ENCODE measurements around the gene CORO1C.

The CORO1C gene

DNA sequence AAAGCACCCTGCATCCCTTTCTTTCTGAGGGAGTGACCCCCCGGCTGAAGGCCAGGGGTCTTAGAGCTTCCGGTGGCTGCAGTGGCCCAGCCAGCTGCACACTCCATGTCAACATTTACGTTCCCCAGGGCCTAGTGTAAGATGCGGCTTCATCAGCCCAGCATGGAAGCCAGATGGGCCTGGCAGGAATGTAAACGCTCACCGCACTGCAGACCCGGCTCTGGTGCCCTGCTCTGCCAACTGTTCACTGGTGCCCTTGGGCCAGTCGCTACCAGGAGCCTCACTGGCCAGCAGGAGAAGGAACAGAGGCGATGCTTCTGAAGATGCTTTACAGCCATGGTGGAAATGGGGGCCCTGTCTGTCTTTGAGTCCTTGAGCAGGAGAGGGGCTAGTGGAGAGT lies 124.8 kb downstream of the CORO1C start:
- in situ Hi-C loops (cut with MboI; ENCODE audit: low sequenced_read_pairs), result no loop called here

DNA sequence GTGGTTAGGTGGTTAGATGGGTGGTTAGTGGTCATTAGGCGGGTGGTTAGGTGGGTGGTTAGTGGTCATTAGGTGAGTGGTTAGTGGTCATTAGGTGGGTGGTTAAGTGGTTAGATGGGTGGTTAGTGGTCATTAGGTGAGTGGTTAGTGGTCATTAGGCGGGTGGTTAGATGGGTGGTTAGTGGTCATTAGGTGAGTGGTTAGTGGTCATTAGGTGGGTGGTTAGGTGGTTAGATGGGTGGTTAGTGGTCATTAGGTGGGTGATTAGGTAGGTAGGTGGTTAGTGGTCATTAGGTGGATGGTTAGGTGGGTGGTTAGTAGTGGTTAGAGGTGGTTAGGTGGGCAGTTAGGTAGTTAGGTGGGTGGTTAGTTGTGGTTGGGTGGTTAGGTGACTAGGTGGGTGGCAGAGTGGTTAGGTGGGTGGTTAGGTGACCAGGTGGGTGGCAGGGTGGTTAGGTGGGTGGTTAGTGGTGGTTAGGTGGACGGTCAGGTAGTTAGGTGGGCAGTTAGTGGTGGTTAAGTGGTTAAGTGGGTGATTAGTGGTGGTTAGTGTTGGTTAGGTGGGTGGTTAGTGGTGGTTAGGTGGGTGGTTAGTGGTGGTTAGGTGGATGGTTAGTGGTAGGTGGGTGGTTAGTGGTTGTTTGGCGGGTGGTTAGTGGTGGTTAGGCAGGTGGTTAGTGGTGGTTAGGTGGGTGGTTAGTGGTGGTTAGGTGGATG lies 125.5 kb downstream of the CORO1C start:
- in situ Hi-C loops (cut with MboI; ENCODE audit: low sequenced_read_pairs), result no loop called here

DNA sequence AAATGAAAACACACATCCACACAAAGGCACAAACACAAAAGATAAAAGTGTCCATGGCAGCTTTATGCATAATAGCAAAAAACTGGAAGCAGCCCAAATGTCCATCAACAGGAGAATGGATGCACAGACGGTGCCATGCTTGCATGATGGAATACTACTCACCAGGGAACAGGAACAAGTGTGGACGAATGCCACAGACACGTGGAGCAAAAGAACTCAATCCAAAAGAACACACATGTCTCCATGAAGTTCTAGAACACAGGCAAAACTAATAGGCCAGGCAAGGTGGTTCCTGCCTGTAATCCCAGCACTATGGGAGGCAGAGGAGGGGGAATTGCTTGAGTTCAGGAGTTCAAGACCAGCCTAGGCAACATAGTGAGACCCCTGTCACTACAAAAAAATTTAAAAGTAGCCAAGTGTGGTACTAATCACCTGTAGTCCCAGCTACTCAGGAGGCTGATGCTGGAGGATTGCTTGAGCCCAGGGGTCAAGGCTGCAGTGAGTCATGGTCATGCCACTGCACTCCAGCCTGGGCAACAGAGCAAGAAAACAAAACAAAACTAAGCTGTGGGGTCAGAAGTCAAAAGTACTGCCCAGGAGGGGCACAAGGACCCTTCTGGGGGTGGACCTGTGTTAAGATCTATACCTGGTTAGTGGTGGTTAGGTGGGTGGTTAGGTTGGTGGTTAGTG lies 126.2 kb downstream of the CORO1C start:
- in situ Hi-C loops (cut with MboI; ENCODE audit: low sequenced_read_pairs), result no loop called here

DNA sequence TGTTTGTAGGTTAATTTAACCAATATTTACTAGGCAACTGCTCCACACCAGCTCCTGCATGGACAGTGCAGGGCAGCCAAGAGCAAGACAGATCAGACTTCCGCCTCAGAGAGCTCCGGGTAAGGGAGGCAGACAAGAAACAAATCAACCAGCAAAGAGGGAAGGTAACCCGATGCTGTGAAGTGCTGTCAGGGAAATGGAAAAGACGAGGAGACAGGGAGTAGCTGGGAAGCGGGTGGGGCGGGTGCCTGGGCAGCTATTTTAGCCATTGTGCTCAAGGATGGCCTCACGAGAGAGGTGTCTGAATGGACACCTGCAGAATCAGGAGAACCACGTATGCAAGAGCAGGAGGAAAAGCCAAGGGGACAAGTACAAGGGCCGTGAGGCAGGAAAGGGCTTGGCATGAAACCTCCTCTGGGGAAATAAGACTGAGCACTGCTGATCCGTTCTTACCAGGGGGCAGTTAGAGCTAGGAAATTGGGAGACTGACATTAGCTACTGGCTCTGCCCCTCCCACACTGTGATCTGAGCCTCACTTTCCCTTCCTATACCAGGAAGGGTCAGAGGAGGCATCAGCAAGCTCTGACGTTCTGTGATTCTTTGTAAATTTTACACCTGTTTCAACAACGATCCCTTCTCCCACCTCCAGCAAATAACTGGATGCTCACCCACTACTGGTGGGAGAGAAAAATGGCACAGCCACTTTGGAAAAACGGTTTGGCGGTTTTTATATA lies 126.9 kb downstream of the CORO1C start:
- in situ Hi-C loops (cut with MboI; ENCODE audit: low sequenced_read_pairs), result no loop called here

DNA sequence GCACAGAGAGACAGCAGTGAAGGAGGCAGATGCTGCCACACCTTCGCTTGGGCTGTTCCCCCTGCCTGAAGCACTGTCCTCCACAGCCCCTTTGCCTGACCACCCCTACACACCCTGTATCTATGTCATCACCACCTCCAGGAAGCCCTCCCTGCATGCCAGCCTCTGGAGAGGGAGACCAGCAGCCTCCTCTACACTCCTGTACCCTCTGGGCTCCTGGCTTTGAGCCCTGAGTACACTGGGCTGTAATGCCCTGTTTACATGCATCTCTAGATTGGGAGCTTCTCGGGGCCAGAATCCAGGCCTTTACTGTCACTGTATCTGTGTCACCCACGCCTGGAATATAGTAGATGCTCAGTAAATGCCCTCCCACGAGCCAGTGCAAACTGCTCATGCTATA lies 127.6 kb downstream of the CORO1C start:
- in situ Hi-C loops (cut with MboI; ENCODE audit: low sequenced_read_pairs), result no loop called here

DNA sequence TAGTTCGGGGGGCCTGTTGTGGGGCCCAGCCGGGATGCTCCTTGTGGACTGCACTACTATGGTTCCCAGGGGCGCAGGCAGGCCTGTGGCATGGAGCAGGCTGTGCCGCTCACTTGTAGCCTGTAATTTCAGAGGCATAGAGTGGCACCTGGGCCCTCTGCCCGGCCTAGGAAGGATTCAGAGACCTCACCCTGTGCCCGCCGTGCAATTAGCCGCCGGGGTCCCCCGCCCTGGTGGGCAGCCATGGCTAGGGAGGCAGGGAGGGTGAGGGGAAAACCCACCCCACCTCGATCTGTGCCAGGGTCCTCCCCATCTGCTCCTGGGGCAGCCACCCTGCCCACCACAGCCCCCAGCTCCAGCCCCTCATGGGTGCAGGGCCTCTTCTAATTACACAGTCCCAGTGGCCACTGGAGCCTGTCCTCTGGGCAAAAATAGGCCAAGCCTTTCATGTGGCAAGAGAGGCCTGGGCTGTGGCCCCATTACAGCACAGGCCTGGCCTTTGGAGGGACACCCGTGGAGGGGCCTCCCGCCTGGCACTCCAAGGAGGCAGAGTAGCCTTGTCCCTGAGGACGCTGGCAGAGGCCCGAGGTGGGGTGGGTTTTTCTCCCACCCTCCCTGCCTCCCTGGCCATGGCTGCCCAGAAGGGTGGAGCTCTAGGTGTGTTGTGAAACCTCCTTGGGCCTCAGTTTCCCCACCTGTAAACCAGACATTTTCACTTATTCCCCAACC lies 128.2 kb downstream of the CORO1C start:
- in situ Hi-C loops (cut with MboI; ENCODE audit: low sequenced_read_pairs), result no loop called here

DNA sequence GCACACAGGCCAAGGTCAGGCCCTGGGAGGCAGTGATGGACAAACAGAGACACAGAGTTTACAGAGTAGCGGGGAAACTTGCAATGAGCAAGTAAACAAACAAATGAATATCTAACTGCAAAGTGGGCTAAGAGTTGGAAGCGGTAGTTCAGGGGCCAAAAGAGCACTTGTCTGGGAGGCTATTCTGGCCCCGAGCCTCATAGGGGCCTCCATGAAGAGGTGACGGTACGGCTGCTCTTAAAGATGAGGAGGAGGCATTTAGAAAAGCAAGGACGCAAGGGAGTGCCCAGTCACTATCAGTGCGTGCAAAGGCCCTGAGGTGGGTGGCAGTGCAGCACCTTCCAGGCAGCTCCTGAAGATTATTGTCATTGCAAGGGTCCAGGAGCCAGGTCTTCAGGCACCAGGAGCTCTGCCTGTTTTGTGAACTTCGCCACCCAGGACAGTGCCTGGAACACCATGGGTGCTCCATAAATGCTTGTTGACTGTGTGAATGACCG lies 129.1 kb downstream of the CORO1C start:
- in situ Hi-C loops (cut with MboI; ENCODE audit: low sequenced_read_pairs), result no loop called here

DNA sequence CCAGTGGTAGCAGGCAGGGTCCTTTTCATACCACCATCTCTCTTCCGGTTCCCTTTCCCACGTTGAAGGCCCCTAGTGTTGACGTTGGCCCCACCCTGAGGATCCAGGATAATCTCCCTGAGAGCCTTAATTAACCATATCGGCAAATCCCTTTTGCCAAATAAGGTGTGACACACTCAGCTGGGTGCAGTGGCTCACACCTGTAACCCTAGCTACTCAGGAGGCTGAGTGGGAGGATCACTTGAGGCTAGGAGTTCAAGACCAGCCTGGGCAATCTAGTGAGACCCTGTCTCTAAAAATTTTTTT lies 130.7 kb downstream of the CORO1C start:
- in situ Hi-C loops (cut with MboI; ENCODE audit: low sequenced_read_pairs), result no loop called here

DNA sequence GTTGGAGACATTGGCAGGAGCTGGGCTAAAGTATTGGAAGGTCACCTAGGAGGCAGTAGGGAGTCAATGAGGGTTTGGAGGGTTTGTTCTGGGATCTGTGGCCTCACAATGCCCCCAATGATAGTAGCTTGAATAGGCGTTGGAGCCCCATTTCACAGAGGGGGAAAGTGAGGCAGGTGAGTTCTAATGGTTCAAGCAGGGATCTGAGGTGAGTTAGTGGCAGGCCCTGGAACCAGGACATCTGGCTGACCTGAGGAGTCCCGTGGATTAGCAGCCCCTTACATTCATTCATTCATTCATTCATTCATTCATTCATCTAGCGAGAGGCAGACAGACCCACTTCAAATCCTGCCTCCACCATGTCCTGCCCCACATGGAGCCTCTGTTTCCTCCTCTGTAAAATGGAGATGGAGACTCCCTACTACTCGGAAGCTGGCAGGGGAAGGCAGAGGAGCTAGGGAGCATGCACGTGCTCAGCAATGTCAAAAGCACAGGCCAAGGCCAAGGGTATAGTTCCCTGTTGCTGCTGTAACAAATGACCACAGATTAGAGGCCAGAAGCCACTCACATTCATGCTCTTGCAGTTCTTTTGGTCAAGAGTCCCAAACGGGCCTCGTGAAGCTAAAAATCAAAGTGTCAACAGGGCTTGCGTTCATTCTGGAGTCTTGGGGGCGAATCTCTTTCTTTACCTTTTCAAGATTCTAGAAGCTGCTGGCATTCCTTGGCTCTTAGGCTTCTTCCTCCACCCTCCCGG lies 131.2 kb downstream of the CORO1C start:
- in situ Hi-C loops (cut with MboI; ENCODE audit: low sequenced_read_pairs), result no loop called here

DNA sequence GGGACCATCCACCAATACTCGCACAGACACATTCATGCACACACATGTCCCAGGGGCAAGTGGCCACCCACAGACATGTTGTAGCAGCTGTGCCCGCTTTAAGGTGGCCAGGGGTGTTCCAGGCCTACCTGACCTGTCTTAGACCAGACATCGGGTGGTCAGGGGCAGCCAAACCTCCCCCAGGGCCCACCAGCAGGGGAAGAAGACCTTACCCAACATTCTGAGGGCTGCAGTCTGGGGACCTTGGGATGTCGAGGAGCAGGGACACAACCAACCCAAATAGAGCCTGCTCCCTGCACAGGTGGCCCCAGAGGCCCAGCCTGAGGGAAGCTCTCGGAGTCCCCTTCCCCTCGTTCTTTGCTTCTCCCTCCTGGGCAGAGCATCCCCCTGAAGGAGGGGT lies 131.8 kb downstream of the CORO1C start:
- in situ Hi-C loops (cut with MboI; ENCODE audit: low sequenced_read_pairs), result no loop called here

DNA sequence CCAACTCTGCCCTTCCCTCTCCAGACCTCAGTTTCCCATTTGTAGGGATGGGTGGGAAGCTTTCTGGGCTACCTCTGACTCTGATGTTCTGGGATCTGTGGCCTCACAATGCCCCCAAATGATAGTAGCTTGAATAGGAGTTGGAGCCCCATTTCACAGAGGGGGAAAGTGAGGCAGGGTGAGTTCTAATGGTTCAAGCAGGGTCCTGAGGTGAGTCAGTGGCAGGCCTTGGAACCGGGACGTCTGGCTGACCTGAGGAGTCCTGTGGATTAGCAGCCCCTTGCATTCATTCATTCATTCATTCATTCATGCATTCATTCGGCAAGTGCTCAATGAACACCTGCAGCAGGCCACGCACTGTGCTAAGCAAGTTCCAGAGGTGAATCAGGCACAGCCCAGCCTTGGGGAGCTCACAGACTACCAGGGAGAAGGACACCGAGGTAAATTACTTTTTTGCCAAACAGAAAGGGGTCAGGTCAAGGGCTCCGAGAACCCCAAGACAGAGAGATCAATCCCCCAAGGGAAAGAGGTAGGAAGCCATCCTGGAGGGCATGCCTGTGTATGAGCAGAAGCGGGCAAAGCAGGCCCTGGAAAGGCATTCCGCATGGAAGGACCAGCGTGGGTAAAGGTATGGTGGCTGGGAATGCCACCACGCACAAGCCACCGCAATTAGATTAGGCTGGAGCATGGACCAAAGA lies 132.6 kb downstream of the CORO1C start:
- in situ Hi-C loops (cut with MboI; ENCODE audit: low sequenced_read_pairs), result no loop called here

DNA sequence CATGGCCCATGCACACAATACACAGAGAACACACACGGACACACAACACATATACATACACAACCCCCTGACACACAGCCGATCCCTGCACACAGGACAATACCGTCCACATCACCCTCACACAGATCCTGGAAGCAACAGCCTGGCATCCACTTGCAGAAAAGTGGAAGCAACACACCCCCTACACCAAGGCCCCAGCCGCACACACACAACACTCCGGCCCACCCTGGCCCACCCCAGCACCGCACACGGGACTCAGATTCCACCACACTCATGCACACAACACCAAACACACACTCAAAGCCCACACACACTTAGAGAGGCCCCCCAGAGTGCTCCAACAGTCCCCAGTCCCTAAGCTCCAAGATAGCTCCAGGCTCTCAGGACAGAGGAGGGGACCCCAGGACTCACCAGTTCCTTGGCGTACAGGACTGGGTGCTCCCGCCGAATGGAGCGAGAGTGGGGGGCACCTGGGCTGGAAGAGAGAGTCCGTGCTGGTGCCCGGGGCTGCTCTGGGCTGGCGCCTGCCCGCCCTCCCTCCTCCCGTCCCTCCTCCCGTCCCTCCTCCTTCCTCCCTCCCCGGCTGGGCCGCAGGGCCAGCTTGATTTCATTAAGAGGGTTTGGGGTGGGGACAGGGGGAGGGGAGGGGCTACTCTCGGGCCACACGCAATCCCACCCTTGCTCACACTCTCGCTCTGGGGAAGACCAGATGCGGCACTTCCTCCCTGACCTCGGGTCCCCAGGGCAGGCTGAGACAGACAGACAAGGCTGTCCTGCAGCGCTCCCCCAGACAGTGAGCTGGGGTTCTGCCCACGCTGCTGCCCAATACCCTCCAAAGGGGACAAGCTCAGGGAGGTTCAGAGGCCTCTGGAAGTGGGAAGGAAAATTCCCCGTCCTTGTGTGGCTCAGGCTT lies 133.5 kb downstream of the CORO1C start, which contains the start of gene TMEM119:
Gene TMEM119 (minus strand): TSS at position 526 of the 913 bp plus-strand sequence. CDS start 5,701 bp downstream, outside the sequence.
- in situ Hi-C loops (cut with MboI; ENCODE audit: low sequenced_read_pairs), result no loop called here

DNA sequence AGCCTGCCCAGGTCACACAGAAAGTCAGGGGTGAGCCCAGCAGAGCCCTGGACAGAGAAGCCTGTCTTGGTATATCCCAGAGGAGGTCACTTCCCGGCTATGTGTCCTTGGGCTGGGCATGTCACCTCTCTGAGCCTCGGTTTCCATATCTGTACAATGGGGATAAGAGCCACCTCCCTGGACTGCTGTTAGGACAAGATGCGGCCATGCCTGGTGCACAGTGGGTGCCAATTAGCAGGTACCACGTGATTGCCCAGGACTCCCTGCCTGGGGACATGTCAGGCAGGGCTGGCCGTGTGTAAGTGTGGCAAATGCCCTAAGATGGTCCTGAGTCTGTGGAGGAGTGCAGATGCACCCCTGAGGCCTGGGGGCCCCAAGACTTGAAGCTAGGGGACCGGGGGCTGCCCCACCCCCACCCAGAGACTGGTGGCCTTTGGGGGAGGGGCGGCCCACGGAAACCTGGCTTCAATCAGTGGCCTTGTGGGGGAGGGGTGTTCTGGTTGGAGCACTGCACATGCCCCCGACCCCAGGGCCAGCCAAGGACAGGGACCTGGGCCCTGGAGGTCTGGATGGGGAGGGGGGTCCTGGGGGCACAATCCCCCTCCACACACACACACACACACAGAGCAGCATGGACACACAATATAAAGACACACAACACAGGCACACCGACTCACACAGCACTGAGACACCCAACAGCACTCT lies 134.3 kb downstream of the CORO1C start:
- in situ Hi-C loops (cut with MboI; ENCODE audit: low sequenced_read_pairs), result no loop called here

DNA sequence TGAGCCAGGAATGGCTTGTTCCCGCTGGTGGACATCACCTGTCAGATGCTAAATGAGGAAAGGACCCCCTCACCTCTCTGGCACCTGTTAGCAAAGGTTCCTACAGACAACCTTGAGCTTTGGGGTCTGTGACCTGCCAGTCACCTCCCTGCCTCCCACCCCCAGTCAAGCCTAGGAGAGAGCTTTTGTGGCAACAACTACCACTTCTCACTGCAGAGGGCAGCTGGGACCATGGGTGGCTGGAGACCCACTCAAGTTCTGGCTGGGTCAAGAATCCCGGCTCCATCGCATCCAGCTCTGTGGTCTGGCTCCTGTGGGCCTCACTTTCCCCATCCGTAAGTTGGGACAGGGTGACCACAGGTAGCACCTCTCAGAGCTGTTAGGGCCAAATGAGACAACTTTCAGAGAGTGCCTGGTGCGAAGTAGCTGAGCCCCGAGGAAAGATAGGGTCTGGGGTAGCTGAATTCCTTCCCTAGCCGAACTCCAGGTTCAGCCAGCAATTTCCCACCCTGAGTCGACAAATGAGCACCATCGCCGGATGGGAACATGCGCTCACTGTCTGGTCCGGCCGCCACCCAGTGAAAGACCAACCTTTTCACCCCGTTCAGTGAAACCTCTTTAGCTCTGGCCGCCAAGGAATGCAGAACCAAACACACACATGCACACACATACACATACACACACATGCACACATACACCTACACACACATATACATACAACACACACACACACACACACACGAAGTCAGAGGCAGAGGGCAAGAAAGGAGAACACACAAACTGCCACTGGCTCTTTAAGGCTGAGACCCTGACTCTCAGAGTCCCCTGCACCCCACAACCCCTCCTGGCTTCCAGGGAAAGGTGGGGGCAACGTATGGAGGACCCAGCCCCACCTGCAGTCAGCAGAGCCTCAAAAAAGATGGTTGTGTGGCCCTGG lies 135.3 kb downstream of the CORO1C start:
- in situ Hi-C loops (cut with MboI; ENCODE audit: low sequenced_read_pairs), result no loop called here

All from HL-60/S4 treated with phorbol 12-myristate 13-acetate at 8.2 ng/mL for 4 days and 3 days (cell line).